Endothelial cell of umbilical vein (primary cell): ENCODE measurements around the gene CHAF1A. TPM values are rescaled to one million over a fixed set of nuclear protein-coding genes. Genes with fewer than 3 reads are reported as not detected.

Experiments used
- BruUV-seq: library from RNA; stranded (reverse); fragments of 400-500 nt; replicated peaks from 2 replicates; lab custom pipeline; 2021; lab: Mats Ljungman, UMichigan
- CTCF ChIA-PET: fragments of 300-600, 350-600 bp; sonication (Branson Sonifier 250); formaldehyde crosslinking; loops from one replicate; lab custom pipeline; 2021; ENCODE audit warnings: antibody characterized with exemption, inconsistent platforms; lab: Charles Lee
- POLR2A ChIA-PET: fragments of 300-600, 350-600 bp; sonication (Branson Sonifier 250); formaldehyde crosslinking; loops from one replicate; lab custom pipeline; 2021; ENCODE audit warnings: antibody characterized with exemption, inconsistent platforms; lab: Charles Lee
- DNase-seq: peaks from one replicate; pipeline ENCODE4 v3.0.0-alpha.2; 2011; ENCODE audit warnings: low read depth, low spot score
- FAIRE-seq: peaks from 2 replicates; lab custom pipeline; 2011; peaks lifted over from hg19 to GRCh38; lab: Jason Lieb, UNC
- H2AFZ ChIP-seq: 2 replicates; pipeline ENCODE4 v1.6.0; 2012; ENCODE audit warnings: low read depth, low read length, control low read depth, inconsistent platforms
- H3K27ac ChIP-seq: 2 replicates; pipeline ENCODE4 v1.5.1; 2011; ENCODE audit warnings: low read depth, mild to moderate bottlenecking, control low read depth, low read length, moderate library complexity; ENCODE audit not compliant: insufficient read depth
- H3K27me3 ChIP-seq, 2 experiments: 2 replicates each; pipeline versions ENCODE4 v1.6.0 to v1.6.1; 2011; ENCODE audit warnings: low read length in 2 of 2, mixed read lengths in 1 of 2; ENCODE audit not compliant: control insufficient read depth in 2 of 2, insufficient read depth in 2 of 2
- H3K36me3 ChIP-seq, 2 experiments: 2 replicates in 1 of 2; 3 replicates in 1 of 2; pipeline ENCODE4 v1.5.1; 2011; ENCODE audit warnings: low read length in 2 of 2, mild to moderate bottlenecking in 1 of 2, moderate library complexity in 1 of 2; ENCODE audit not compliant: control insufficient read depth in 2 of 2, insufficient read depth in 2 of 2; ENCODE audit errors: extremely low read depth in 1 of 2
- H3K4me1 ChIP-seq: 3 replicates; pipeline ENCODE4 v1.5.1; 2011; ENCODE audit warnings: mild to moderate bottlenecking, low read length; ENCODE audit not compliant: control insufficient read depth, insufficient read depth; ENCODE audit errors: extremely low read depth
- H3K4me2 ChIP-seq: 2 replicates; pipeline ENCODE4 v1.6.1; 2011; ENCODE audit warnings: low read length, control low read depth, mixed read lengths; ENCODE audit not compliant: insufficient read depth
- H3K4me3 ChIP-seq, 3 experiments: fragments of 200-600 bp in 1 of 3; sonication (generic), shearing (Covaris generic) in 1 of 3; replicated peaks in 1 of 3; 2 replicates each; pipeline ENCODE4 v1.5.1; 2011 to 2016; ENCODE audit warnings: control low read depth in 3 of 3, low read length in 3 of 3, mild to moderate bottlenecking in 2 of 3, inconsistent platforms in 1 of 3, low read depth in 1 of 3, moderate library complexity in 1 of 3; ENCODE audit not compliant: insufficient read depth in 1 of 3
- H3K79me2 ChIP-seq: 2 replicates; pipeline ENCODE4 v1.6.0; 2012; ENCODE audit warnings: low read length, inconsistent platforms; ENCODE audit not compliant: control insufficient read depth, insufficient read depth
- H3K9ac ChIP-seq: replicated peaks from 2 replicates; pipeline ENCODE3; 2011; ENCODE audit warnings: low read length, control low read depth; ENCODE audit not compliant: insufficient read depth; ENCODE audit errors: extremely low read depth
- H3K9me1 ChIP-seq: replicated peaks from 3 replicates; pipeline ENCODE4 v1.6.0; 2011; ENCODE audit warnings: mild to moderate bottlenecking, low read length; ENCODE audit not compliant: control insufficient read depth, insufficient read depth; ENCODE audit errors: extremely low read depth
- H3K9me3 ChIP-seq: replicated peaks from 2 replicates; pipeline ENCODE4 v1.5.1; 2012; ENCODE audit warnings: low read length, inconsistent platforms; ENCODE audit not compliant: control insufficient read depth, insufficient read depth
- H4K20me1 ChIP-seq: replicated peaks from 2 replicates; pipeline ENCODE3; 2011; ENCODE audit warnings: mild to moderate bottlenecking, low read length; ENCODE audit not compliant: control insufficient read depth, insufficient read depth; ENCODE audit errors: extremely low read depth
- EZH2 ChIP-seq: IDR thresholded peaks from 2 replicates; pipeline ENCODE4 v1.6.1; 2012; ENCODE audit warnings: borderline replicate concordance, low read depth, mild to moderate bottlenecking, moderate library complexity, low read length, inconsistent platforms; ENCODE audit not compliant: severe bottlenecking
- FOS ChIP-seq: IDR thresholded peaks from 2 replicates; pipeline ENCODE4 v1.6.1; 2011; ENCODE audit warnings: mild to moderate bottlenecking, low read length, moderate library complexity, borderline replicate concordance; ENCODE audit not compliant: insufficient read depth
- GATA2 ChIP-seq: IDR thresholded peaks from 2 replicates; pipeline ENCODE4 v1.7.0; 2011; ENCODE audit warnings: low read depth, mild to moderate bottlenecking, moderate library complexity, mixed read lengths, low read length; ENCODE audit not compliant: insufficient read length, insufficient read depth
- JUN ChIP-seq: IDR thresholded peaks from 2 replicates; pipeline ENCODE4 v1.6.1; 2011; ENCODE audit warnings: borderline replicate concordance, low read depth; ENCODE audit not compliant: insufficient read length, insufficient read depth
- MYC ChIP-seq: IDR thresholded peaks from one replicate; pipeline ENCODE4 v1.6.1; 2011; ENCODE audit warnings: mild to moderate bottlenecking, low read depth, low read length
- POLR2A ChIP-seq: IDR thresholded peaks from 2 replicates; pipeline ENCODE4 v1.6.1; 2012; ENCODE audit warnings: low read depth, mild to moderate bottlenecking, control low read depth, low read length
- POLR2AphosphoS5 ChIP-seq: IDR thresholded peaks from 2 replicates; pipeline ENCODE4 v1.6.1; 2012; ENCODE audit warnings: low read depth, mild to moderate bottlenecking, control low read depth, low read length, moderate library complexity; ENCODE audit not compliant: insufficient read depth
- dilution Hi-C: fragments of 300-500 bp; cut with MboI; formaldehyde crosslinking; loops from one replicate; pipeline ENCODE4 v1.15.0; 2019; ENCODE audit warnings: low sequenced_read_pairs; ENCODE audit not compliant: extremely low pct_ligation_motif_present
- intact Hi-C: fragments of 100-400 bp; cut with micrococcal nuclease; formaldehyde crosslinking; loops from one replicate; pipeline ENCODE4 v1.10.0; 2022
- polyA plus RNA-seq, 4 experiments: library from polyadenylated mRNA; depleted of rRNA in 3 of 4; stranded (reverse) in 3 of 4; unstranded in 1 of 4; fragments of >200 nt; gene quantifications; 2 replicates each; pipeline versions ENCODE4 v1.2.1 to v1.2.3, GENCODE V29; 2011 to 2012; ENCODE audit warnings: missing spikeins in 1 of 4
- total RNA-seq: library from RNA; stranded (reverse); gene quantifications from 2 replicates; pipeline ENCODE4 v1.2.3, GENCODE V29; 2021
- TF ChIP-seq, protein P1 (sequence below): IDR thresholded peaks from 2 replicates; pipeline ENCODE4 v1.6.1; 2011; ENCODE audit not compliant: insufficient read depth, insufficient read length
- TF ChIP-seq, protein P2 (sequence below), 2 donors: IDR thresholded peaks; 1 replicate in 1 of 2; 2 replicates in 1 of 2; pipeline ENCODE4 v1.5.1; 2011; ENCODE audit warnings: low read length in 2 of 2, mild to moderate bottlenecking in 2 of 2, moderate library complexity in 2 of 2, control low read depth in 1 of 2, inconsistent platforms in 1 of 2, low read depth in 1 of 2; ENCODE audit not compliant: insufficient read depth in 1 of 2; ENCODE audit errors: extremely low read depth in 1 of 2

The CHAF1A gene
- total and polyA plus RNA-seq, 2 donors (not counting 3 experiments of a cell fraction or from before 2014, with no cell fraction given) = 19.5 to 44.5 TPM

DNA sequence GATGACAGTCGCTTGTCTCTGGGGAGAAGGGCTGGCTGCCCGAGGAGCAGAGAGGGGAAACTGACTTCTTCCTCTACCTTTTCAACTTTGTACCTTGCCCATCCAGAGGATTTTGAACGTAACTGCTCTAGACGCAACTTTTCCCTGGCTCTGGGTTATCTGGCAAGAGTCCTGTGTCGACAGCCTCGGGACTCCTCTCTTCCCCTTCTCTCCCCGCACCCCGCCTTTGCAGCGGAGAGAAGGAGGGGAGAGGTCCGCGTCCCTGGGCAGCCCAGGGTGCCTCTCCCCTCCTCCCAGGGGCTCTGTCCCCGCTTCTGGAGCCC, 2.7 kb upstream of the CHAF1A start:
- Histone ChIP-seq H3K36me3 (peaks cover 1 to 7% of the 10 kb centered on the region in 2 experiments), H3K9me3 (no peaks in the 10 kb centered on the region), H3K79me2 (peaks cover 74% of the 10 kb centered on the region), H3K27me3 (no peaks in the 10 kb centered on the region), H3K4me3 (peak overlapping the region; percentile 76 to 98 (median 91)), H3K9me1 (no peaks in the 10 kb centered on the region), H4K20me1 (no peaks in the 10 kb centered on the region), H2AFZ (no peak overlapping the region), H3K4me1 (peaks cover 34% of the 10 kb centered on the region), H3K9ac (peak overlapping the region; percentile 93), H3K4me2 (peak overlapping the region; percentile 82), H3K27ac (peak overlapping the region; percentile 95)
- POLR2A ChIA-PET = no interaction called here
- dilution Hi-C loops (no loop called here), intact Hi-C loops (loop anchor here (1.0 to 5.0 kb wide), 6 partner anchors 8 to 238 kb away; partner anchors contain the start of genes TNFAIP8L1 and YJU2)
- TF ChIP-seq, protein P1, sequence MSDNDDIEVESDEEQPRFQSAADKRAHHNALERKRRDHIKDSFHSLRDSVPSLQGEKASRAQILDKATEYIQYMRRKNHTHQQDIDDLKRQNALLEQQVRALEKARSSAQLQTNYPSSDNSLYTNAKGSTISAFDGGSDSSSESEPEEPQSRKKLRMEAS = no peak
- TF ChIP-seq POLR2A (peak; percentile 19), JUN (no peak)
- CTCF ChIA-PET = interaction anchor here (0.6 to 3.0 kb wide), 20 partner anchors 8 to 133 kb away, joined by 3 to 54 read pairs (median 5); no protein-coding TSS in a partner anchor
- BruUV-seq = no TSS peak
- DNase-seq (peak; percentile 46), FAIRE-seq (peak; percentile 28)

DNA sequence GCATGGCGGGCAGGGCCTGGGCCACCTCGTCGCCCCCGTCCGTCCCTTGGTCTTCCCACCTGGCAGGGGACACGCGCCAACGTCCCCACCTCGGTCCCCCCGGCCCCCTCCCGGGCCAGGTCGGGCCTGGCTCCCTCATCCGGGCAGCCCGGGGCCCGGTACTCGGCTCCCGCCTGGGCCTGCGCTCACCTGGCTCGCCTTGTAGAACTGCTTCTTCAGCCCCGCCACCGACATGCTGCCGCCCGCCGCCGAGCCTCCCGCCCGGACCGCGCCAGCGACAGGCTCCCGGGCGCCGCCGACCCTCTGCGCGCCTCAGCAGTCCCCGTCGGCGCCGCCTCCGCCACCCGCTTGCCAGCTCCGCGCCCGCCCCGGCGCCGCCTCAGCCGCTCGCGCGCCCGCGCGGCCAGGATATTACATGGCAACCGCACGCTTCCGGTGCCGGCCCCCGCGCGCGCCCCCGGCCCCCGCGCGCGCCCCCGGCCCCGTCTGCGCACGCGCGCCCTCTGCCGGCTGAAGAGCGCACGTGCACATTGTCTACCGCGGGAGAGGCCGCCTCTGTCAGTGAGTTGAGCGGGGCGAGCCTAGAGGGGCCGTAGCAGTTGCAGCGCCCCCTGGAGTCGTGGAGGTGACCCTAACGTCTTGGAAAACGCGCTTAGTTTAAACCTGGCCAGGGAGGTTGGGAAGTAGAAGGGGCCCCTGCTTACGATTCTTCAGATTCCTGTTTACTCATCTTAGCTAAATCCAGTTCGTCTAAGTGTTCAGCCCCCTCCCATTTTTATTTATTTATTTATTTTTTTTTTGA, 2.1 kb upstream of the CHAF1A start, which contains the start of gene SH3GL1:
SH3GL1 (minus strand) TSS at position 413 of the 802 bp plus-strand sequence; CDS start at position 234, 179 bp downstream.
- FAIRE-seq (peak; percentile 83), DNase-seq (peak; percentile 88)
- Histone ChIP-seq H3K27me3 (no peaks in the 10 kb centered on the region), H3K4me1 (peaks cover 28% of the 10 kb centered on the region), H4K20me1 (no peaks in the 10 kb centered on the region), H3K4me2 (peak within 1 kb of the TSS; percentile 82), H3K9me1 (no peaks in the 10 kb centered on the region), H3K27ac (peak within 1 kb of the TSS; percentile 95), H3K9ac (peak within 1 kb of the TSS; percentile 93), H3K79me2 (peaks cover 74% of the 10 kb centered on the region), H3K4me3 (peak within 1 kb of the TSS; percentile 76 to 98 (median 91)), H3K9me3 (no peaks in the 10 kb centered on the region), H3K36me3 (peaks cover 0 to 7% of the 10 kb centered on the region in 2 experiments), H2AFZ (peak within 1 kb of the TSS; percentile 14)
- intact Hi-C loops = loop anchor here (1.0 to 5.0 kb wide), 5 partner anchors 9 to 237 kb away; partner anchors contain the start of genes TNFAIP8L1 and YJU2
- dilution Hi-C loops = no loop called here
- BruUV-seq = no TSS peak
- TF ChIP-seq, protein P1 = peak; percentile 77
- TF ChIP-seq JUN (no peak), POLR2A (peak; percentile 39), FOS (no peak), POLR2AphosphoS5 (peak; percentile 86), EZH2 (no peak), MYC (peak; percentile 24), GATA2 (no peak)
- TF ChIP-seq, protein P2, sequence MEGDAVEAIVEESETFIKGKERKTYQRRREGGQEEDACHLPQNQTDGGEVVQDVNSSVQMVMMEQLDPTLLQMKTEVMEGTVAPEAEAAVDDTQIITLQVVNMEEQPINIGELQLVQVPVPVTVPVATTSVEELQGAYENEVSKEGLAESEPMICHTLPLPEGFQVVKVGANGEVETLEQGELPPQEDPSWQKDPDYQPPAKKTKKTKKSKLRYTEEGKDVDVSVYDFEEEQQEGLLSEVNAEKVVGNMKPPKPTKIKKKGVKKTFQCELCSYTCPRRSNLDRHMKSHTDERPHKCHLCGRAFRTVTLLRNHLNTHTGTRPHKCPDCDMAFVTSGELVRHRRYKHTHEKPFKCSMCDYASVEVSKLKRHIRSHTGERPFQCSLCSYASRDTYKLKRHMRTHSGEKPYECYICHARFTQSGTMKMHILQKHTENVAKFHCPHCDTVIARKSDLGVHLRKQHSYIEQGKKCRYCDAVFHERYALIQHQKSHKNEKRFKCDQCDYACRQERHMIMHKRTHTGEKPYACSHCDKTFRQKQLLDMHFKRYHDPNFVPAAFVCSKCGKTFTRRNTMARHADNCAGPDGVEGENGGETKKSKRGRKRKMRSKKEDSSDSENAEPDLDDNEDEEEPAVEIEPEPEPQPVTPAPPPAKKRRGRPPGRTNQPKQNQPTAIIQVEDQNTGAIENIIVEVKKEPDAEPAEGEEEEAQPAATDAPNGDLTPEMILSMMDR (IDR thresholded peaks at IDR 0.05; ENCODE audit: extremely low read depth in 1 of 2, insufficient read depth in 1 of 2, low read depth in 1 of 2, low read length in 2 of 2) = peak; percentile 95 to 99
- ChIA-PET POLR2A (interaction anchor here (1.0 kb wide), 1 partner anchor 9 kb away, joined by 4 read pairs; no protein-coding TSS in a partner anchor), CTCF (interaction anchor here (0.6 to 3.0 kb wide), 20 partner anchors 9 to 133 kb away, joined by 3 to 54 read pairs (median 5); no protein-coding TSS in a partner anchor)
